K562 (cell line): ENCODE results near the gene ATP5F1D. TPM values are rescaled to one million over a fixed set of nuclear protein-coding genes. Genes with fewer than 3 reads are reported as not detected.

Experiments
- BMI1 ChIP-seq: fragments of 150-350 bp; IDR thresholded peaks from 2 replicates; pipeline ENCODE4 v1.6.1; 2014; ENCODE audit warnings: low read length
- CREB1 ChIP-seq, 2 experiments: sonication (generic) in 1 of 2; formaldehyde crosslinking in 1 of 2; IDR thresholded peaks; 2 replicates each; pipeline versions ENCODE4 v1.6.1 to v1.8.0; 2012 to 2022; ENCODE audit warnings: inconsistent platforms in 1 of 2, mild to moderate bottlenecking in 1 of 2, missing genetic modification reagents in 1 of 2, moderate library complexity in 1 of 2
- CREBBP ChIP-seq: IDR thresholded peaks from one replicate; pipeline ENCODE4 v1.6.1; 2012; ENCODE audit warnings: low read depth, mild to moderate bottlenecking, control low read depth, inconsistent platforms, low read length
- GMEB1 ChIP-seq: fragments of 250-450 bp; sonication (Bioruptor Pico); IDR thresholded peaks from 2 replicates; pipeline ENCODE4 v1.4.0; 2020; ENCODE audit warnings: mild to moderate bottlenecking
- MEF2D ChIP-seq: conservative IDR thresholded peaks from 2 replicates; pipeline ENCODE4 v1.6.1; 2016; ENCODE audit warnings: low read depth, missing genetic modification characterization, missing compliant biosample characterization
- PHTF2 ChIP-seq: fragments of 250-450 bp; sonication (Bioruptor Pico); IDR thresholded peaks from 2 replicates; pipeline ENCODE4 v1.5.0; 2021; ENCODE audit warnings: mild to moderate bottlenecking
- RFX5 ChIP-seq: IDR thresholded peaks from 2 replicates; pipeline ENCODE4 v1.6.1; 2011; ENCODE audit warnings: low read depth, mild to moderate bottlenecking, improper control_type of control experiment, low read length
- SAP30 ChIP-seq: fragments of 200-600 bp; sonication (generic); IDR thresholded peaks from 2 replicates; pipeline ENCODE4 v1.6.1; 2012; ENCODE audit warnings: borderline replicate concordance, low read depth, mild to moderate bottlenecking, moderate library complexity, low read length, control low read depth, inconsistent platforms; ENCODE audit not compliant: insufficient read depth, poor library complexity, severe bottlenecking
- SREBF2 ChIP-seq: sonication (generic); formaldehyde crosslinking; IDR thresholded peaks from 2 replicates; pipeline ENCODE4 v1.4.0; 2020; ENCODE audit warnings: mild to moderate bottlenecking, missing genetic modification reagents
- XRCC4 ChIP-seq: IDR thresholded peaks from one replicate; pipeline ENCODE4 v1.6.1; 2011; ENCODE audit not compliant: insufficient read depth, insufficient read length; ENCODE audit errors: extremely low read depth
- ZBTB9 ChIP-seq: fragments of 450-650 bp; formaldehyde crosslinking; IDR thresholded peaks from 2 replicates; pipeline ENCODE4 v1.4.0; 2020; ENCODE audit warnings: mild to moderate bottlenecking, moderate library complexity
- ZNF23 ChIP-seq: fragments of 250-450 bp; sonication (Bioruptor Pico); IDR thresholded peaks from 2 replicates; pipeline ENCODE4 v1.4.0; 2020; ENCODE audit warnings: mild to moderate bottlenecking
- ZNF449 ChIP-seq: fragments of 250-450 bp; sonication (Bioruptor Pico); IDR thresholded peaks from 2 replicates; pipeline ENCODE4 v1.8.0; 2022; ENCODE audit warnings: moderate library complexity, mild to moderate bottlenecking, inconsistent platforms
- polyA plus RNA-seq, 8 experiments: library from polyadenylated mRNA; depleted of rRNA in 4 of 8; stranded (reverse) in 5 of 8; unstranded in 3 of 8; fragments of >200 nt; fragmentation: Nextera tagmentation in 2 of 8; fragmentation: Illumina TruSeq in 1 of 8; extraction: Ambion mirVana in 2 of 8; extraction: Trizol in 1 of 8; gene quantifications; 2 replicates each; pipeline versions ENCODE4 v1.2.1 to v1.2.3, GENCODE V29; 2011 to 2014; ENCODE audit warnings: inconsistent platforms in 1 of 8, missing spikeins in 1 of 8
- total RNA-seq, 7 experiments: library from RNA; depleted of rRNA in 6 of 7; stranded (reverse); fragments of >200 nt in 6 of 7; fragmentation: Illumina TruSeq in 2 of 7; extraction: Trizol in 2 of 7; gene quantifications; 2 replicates each; pipeline versions ENCODE4 v1.2.1 to v1.2.3, GENCODE V29; 2011 to 2021; ENCODE audit warnings: low replicate concordance in 1 of 7
- TF ChIP-seq, protein P1 (sequence below): fragments of 450-650 bp; formaldehyde crosslinking; IDR thresholded peaks from 2 replicates; pipeline ENCODE4 v1.4.0; 2020; ENCODE audit warnings: mild to moderate bottlenecking, moderate library complexity
- TF ChIP-seq, protein P2 (sequence below): sonication (generic); formaldehyde crosslinking; IDR thresholded peaks from 2 replicates; pipeline ENCODE4 v1.8.1; 2023; ENCODE audit warnings: missing genetic modification reagents, mild to moderate bottlenecking, borderline replicate concordance

Gene ATP5F1D
- total and polyA plus RNA-seq, 9 of the 15 experiments (the other 6 are each of a cell fraction or from before 2014, with no cell fraction given): 3.9 to 409 (median 36.8) TPM

- no peak for TF ChIP-seq GMEB1 (CRISPR knock-in tag)
- TF ChIP-seq PHTF2 (CRISPR knock-in tag): no peak
- TF ChIP-seq SAP30: no peak
- no peak for TF ChIP-seq ZNF449
- TF ChIP-seq SREBF2 (CRISPR knock-in tag): no peak
- TF ChIP-seq XRCC4: no peak
- TF ChIP-seq ZBTB9 (CRISPR knock-in tag): no peak
- TF ChIP-seq, protein P1, sequence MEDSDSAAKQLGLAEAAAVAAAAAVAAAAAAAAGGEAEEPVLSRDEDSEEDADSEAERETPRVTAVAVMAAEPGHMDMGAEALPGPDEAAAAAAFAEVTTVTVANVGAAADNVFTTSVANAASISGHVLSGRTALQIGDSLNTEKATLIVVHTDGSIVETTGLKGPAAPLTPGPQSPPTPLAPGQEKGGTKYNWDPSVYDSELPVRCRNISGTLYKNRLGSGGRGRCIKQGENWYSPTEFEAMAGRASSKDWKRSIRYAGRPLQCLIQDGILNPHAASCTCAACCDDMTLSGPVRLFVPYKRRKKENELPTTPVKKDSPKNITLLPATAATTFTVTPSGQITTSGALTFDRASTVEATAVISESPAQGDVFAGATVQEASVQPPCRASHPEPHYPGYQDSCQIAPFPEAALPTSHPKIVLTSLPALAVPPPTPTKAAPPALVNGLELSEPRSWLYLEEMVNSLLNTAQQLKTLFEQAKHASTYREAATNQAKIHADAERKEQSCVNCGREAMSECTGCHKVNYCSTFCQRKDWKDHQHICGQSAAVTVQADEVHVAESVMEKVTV (CRISPR knock-in tag): no peak
- no peak for TF ChIP-seq CREBBP
- TF ChIP-seq, protein P2, sequence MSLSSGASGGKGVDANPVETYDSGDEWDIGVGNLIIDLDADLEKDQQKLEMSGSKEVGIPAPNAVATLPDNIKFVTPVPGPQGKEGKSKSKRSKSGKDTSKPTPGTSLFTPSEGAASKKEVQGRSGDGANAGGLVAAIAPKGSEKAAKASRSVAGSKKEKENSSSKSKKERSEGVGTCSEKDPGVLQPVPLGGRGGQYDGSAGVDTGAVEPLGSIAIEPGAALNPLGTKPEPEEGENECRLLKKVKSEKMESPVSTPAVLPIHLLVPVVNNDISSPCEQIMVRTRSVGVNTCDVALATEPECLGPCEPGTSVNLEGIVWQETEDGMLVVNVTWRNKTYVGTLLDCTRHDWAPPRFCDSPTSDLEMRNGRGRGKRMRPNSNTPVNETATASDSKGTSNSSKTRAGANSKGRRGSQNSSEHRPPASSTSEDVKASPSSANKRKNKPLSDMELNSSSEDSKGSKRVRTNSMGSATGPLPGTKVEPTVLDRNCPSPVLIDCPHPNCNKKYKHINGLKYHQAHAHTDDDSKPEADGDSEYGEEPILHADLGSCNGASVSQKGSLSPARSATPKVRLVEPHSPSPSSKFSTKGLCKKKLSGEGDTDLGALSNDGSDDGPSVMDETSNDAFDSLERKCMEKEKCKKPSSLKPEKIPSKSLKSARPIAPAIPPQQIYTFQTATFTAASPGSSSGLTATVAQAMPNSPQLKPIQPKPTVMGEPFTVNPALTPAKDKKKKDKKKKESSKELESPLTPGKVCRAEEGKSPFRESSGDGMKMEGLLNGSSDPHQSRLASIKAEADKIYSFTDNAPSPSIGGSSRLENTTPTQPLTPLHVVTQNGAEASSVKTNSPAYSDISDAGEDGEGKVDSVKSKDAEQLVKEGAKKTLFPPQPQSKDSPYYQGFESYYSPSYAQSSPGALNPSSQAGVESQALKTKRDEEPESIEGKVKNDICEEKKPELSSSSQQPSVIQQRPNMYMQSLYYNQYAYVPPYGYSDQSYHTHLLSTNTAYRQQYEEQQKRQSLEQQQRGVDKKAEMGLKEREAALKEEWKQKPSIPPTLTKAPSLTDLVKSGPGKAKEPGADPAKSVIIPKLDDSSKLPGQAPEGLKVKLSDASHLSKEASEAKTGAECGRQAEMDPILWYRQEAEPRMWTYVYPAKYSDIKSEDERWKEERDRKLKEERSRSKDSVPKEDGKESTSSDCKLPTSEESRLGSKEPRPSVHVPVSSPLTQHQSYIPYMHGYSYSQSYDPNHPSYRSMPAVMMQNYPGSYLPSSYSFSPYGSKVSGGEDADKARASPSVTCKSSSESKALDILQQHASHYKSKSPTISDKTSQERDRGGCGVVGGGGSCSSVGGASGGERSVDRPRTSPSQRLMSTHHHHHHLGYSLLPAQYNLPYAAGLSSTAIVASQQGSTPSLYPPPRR (CRISPR knock-in tag): no peak
- no peak for TF ChIP-seq MEF2D (tag)
- no peak for TF ChIP-seq ZNF23 (CRISPR knock-in tag)
- TF ChIP-seq RFX5: no peak
- TF ChIP-seq BMI1: no peak
- TF ChIP-seq CREB1 (IDR thresholded peaks at IDR 0.05): no peak
- TF ChIP-seq CREB1 (CRISPR knock-in tag; IDR thresholded peaks at IDR 0.05): no peak
These were observed 3.3 kb downstream of the ATP5F1D start (continued) for GRCh38 chr19:1244693-1245451.
